G401 (cell line): ENCODE data around the gene PARK7. TPM values are rescaled to one million over a fixed set of nuclear protein-coding genes. Genes with fewer than 3 reads are reported as not detected.

Experiments
- DNase-seq: peaks from one replicate; pipeline ENCODE4 v3.0.0-alpha.2; 2015; ENCODE audit warnings: low spot score
- in situ Hi-C: cut with HindIII; loops from 2 replicates; pipeline ENCODE4 v1.10.0; 2016; ENCODE audit warnings: low sequenced_read_pairs, mixed read lengths
- total RNA-seq: library from RNA; depleted of rRNA; stranded (reverse); fragments of >200 nt; shearing (Covaris generic); gene quantifications from 2 replicates; pipeline ENCODE4 v1.2.3, GENCODE V29; 2014

The PARK7 gene
- total RNA-seq, 1 experiment from 2014 or later, result 487 TPM

GRCh38 chr1:7973086-7973485, 11.6 kb downstream of the PARK7 start:
- DNase-seq, result no peak
- in situ Hi-C loops, result no loop called here

- in situ Hi-C loops, result no loop called here
Observed at GRCh38 chr1:7975212-7975865, 13.8 kb downstream of the PARK7 start.

GRCh38 chr1:7980984-7981383, 19.5 kb downstream of the PARK7 start:
- in situ Hi-C loops, result no loop called here
- DNase-seq, result no peak

More at GRCh38 chr1:7975212-7975865, 13.8 kb downstream of the PARK7 start:
- peak; percentile 96 for DNase-seq

GRCh38 chr1:7983086-7983778, 21.7 kb downstream of the PARK7 start:
- in situ Hi-C loops, result no loop called here

GRCh38 chr1:7984811-7985210, 23.3 kb downstream of the PARK7 start:
- in situ Hi-C loops, result no loop called here
- no peak for DNase-seq

More at GRCh38 chr1:7983086-7983778, 21.7 kb downstream of the PARK7 start:
- DNase-seq, result no peak

- DNase-seq, result no peak
- in situ Hi-C loops, result no loop called here
Observed at GRCh38 chr1:7985851-7986612, 24.5 kb downstream of the PARK7 start.

- in situ Hi-C loops, result no loop called here
- no peak for DNase-seq
Observed at GRCh38 chr1:7987528-7987927, 26.0 kb downstream of the PARK7 start.

GRCh38 chr1:7988576-7988975, 27.1 kb downstream of the PARK7 start:
- no peak for DNase-seq
- in situ Hi-C loops, result no loop called here

- in situ Hi-C loops, result no loop called here
- no peak for DNase-seq
Observed at GRCh38 chr1:7989762-7990428, 28.4 kb downstream of the PARK7 start.

- in situ Hi-C loops, result no loop called here
- no peak for DNase-seq
Observed at GRCh38 chr1:7991504-7992440, 30.3 kb downstream of the PARK7 start.

GRCh38 chr1:7992885-7993284, 31.4 kb downstream of the PARK7 start:
- DNase-seq, result no peak
- in situ Hi-C loops, result no loop called here

- in situ Hi-C loops, result no loop called here
- DNase-seq, result no peak
Observed at GRCh38 chr1:7993593-7994479, 32.3 kb downstream of the PARK7 start.

GRCh38 chr1:7994827-7995226, 33.3 kb downstream of the PARK7 start:
- in situ Hi-C loops, result no loop called here

GRCh38 chr1:7995437-7995836, 33.9 kb downstream of the PARK7 start:
- in situ Hi-C loops, result no loop called here
- DNase-seq, result no peak

More at GRCh38 chr1:7994827-7995226, 33.3 kb downstream of the PARK7 start:
- no peak for DNase-seq

GRCh38 chr1:8002329-8002910, 40.9 kb downstream of the PARK7 start:
- DNase-seq, result no peak
- in situ Hi-C loops, result no loop called here

- in situ Hi-C loops, result no loop called here
- DNase-seq, result no peak
Observed at GRCh38 chr1:8002921-8003320, 41.4 kb downstream of the PARK7 start.

- DNase-seq, result no peak
- in situ Hi-C loops, result no loop called here
Observed at GRCh38 chr1:8003438-8004112, 42.1 kb downstream of the PARK7 start.
